ENCODE results near the gene DPY19L1.

Gene DPY19L1

DNA sequence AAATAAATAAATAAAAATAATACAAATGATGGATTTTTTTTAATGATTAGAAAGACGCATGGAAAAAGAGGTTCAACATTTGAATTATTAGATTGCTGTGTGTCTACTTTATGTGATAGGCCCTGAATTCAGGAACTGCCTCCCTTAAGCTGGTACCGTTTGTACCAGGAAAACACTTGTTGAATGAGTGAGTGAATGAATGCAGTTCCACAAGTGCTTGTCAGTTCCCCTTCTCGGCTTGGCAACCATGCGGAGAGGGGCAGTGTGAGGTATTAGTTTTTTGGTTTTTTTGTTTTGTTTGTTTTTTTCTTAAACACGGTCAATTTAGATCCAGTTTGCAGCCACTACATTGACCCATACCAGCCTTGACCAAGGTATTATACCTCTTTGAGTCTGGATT is 2.1 kb upstream of the DPY19L1 start:
- H3K4me1 Mint-ChIP-seq (ENCODE audit: low read depth), result peaks cover 24% of the 10 kb centered on the region

DNA sequence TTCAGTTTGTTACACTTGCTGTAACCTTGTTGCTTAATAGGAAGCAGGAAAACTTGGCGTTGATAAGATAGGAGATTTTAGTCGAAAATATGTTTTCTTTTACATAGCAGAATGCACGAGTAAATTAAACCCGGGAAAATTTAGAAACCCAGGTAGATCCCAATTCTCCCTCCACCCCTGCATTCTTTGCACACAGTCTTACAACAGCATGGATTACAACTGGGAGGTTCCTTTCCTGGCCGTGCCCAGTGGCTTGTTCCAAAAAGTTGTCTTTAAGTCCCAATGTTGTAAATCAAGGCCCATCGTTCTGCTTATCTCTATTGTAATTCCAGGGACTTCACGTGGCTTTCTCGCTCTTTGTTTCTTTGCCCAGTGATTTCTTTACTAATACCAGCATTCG is 1.1 kb upstream of the DPY19L1 start:
- Mint-ChIP-seq H3K9me3 (ENCODE audit: low read depth) (no peaks in the 10 kb centered on the region), H3K36me3 (no peaks in the 10 kb centered on the region), H3K27ac (peak overlapping the region; percentile 78), H3K27me3 (no peaks in the 10 kb centered on the region), H3K4me1 (ENCODE audit: low read depth) (peaks cover 24% of the 10 kb centered on the region), H3K4me3 (peak overlapping the region; percentile 93)

More for the DNA sequence above, 2.1 kb upstream of the DPY19L1 start:
- H3K9me3 Mint-ChIP-seq (ENCODE audit: low read depth), result no peaks in the 10 kb centered on the region
- no peak overlapping the region for H3K27ac Mint-ChIP-seq
- H3K4me3 Mint-ChIP-seq, result no peak overlapping the region
- H3K27me3 Mint-ChIP-seq, result no peaks in the 10 kb centered on the region
- no peaks in the 10 kb centered on the region for H3K36me3 Mint-ChIP-seq

DNA sequence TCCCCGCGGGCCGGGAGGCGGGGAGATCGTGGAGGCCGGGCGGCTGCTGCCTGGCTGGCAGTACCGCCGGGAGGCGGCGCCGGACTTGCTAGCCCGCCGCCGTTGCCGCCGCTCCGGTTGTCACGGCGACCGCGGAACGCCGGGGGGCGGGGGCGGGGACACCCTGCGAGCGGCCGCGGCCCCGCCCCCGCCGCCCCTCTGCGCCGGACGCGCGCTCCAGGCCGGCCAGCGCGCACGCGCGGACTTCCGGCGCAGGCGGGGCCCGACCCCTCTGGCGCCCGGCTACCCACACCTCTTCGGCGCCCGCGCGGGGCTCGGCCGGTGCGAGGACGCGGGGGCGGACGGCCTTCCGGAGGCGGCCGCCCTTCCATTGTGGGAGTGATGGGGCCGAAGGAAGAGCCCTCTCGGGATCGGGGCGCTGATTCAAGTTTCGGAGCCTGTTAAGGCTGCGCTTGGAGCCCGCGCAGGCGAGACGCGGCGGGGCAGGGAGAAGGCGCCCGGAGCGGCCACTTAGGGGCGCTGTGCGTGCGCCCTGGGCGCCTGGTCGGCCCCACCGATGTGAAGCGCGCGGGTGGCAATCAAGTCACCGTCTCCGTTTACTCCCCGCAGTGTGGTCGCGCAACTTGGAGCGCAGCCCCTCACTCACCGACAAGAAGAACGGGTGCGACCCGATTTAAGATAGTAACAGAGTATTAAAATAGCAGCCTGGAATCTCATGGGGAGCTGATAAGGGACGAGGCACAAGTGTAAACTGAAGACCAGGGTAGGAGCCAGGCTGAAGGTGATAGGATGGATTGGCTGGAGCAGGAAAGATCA is 449 bp upstream of the DPY19L1 start:
- peak overlapping the region; percentile 93 for H3K4me3 Mint-ChIP-seq
- no peaks in the 10 kb centered on the region for H3K27me3 Mint-ChIP-seq
- no peaks in the 10 kb centered on the region for H3K9me3 Mint-ChIP-seq (ENCODE audit: low read depth)
- H3K36me3 Mint-ChIP-seq, result no peaks in the 10 kb centered on the region
- peak overlapping the region; percentile 78 for H3K27ac Mint-ChIP-seq
- peaks cover 25% of the 10 kb centered on the region for H3K4me1 Mint-ChIP-seq (ENCODE audit: low read depth)

DNA sequence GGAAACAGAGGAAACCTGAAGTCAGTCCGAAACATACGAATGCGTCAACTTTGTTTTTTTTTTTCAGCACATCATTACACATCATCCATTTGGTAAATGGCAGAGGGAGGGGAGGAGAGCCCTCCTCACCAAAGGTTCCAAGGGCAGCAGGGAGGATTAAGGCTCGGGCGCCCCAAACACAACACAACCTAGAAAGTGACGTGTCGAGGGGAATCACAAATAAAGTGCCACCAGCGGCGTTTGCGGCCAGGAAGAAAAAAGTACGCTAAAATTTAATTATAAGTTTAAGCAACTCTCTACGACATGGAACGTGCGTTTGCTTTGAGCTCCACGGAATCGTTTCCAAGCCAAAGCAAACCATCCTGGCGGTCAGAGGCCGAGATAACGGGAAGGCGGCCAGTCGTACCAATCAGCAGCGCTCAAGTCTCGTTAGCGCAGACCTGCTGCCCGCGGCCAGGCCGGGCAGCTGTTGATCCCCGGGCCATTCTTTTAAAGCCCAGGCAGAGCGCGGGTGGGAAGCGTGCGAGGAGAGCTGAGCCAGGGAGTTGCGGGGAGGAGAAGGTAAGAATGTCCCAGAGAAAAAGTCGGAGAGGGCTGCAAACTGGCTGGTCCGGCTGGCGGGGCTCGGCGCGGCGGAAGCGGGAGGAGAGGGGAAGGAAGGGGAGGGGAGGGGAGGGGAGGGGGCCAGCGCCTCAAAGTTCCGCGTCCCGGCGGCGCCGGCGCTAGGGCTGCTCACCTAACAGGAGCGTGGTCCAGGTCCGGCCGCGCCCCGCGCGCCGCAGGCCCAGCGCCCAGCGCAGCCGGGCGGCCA is 719 bp downstream of the DPY19L1 start:
- Mint-ChIP-seq H3K4me1 (ENCODE audit: low read depth) (peaks cover 25% of the 10 kb centered on the region), H3K4me3 (peak overlapping the region; percentile 94), H3K27me3 (no peaks in the 10 kb centered on the region), H3K36me3 (no peaks in the 10 kb centered on the region), H3K27ac (peak overlapping the region; percentile 91), H3K9me3 (ENCODE audit: low read depth) (no peaks in the 10 kb centered on the region)

DNA sequence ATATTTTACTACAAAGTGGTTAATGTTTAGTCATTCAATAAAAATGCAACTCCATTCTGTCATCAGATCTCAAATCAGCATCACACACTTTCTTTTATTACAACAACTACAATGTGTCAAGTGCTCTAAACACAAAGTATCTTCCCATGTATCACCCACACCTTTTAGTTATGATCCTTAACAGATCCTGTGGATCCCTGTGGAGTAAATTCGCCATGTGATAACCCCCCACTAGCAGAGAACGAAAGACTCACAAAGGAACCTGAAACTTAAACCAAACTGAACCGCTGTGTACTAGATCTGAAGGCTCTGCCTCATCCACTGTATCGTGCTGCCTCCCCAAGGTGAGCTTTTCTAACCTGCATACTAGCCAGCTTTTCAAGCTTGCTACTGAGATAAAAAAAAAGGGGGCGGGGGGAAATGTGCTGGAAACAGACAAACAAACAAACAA is 1.7 kb downstream of the DPY19L1 start:
- Mint-ChIP-seq H3K9me3 (ENCODE audit: low read depth) (no peaks in the 10 kb centered on the region), H3K4me3 (peak overlapping the region; percentile 94), H3K27me3 (no peaks in the 10 kb centered on the region), H3K4me1 (ENCODE audit: low read depth) (peaks cover 25% of the 10 kb centered on the region), H3K36me3 (no peaks in the 10 kb centered on the region), H3K27ac (peak overlapping the region; percentile 91)

DNA sequence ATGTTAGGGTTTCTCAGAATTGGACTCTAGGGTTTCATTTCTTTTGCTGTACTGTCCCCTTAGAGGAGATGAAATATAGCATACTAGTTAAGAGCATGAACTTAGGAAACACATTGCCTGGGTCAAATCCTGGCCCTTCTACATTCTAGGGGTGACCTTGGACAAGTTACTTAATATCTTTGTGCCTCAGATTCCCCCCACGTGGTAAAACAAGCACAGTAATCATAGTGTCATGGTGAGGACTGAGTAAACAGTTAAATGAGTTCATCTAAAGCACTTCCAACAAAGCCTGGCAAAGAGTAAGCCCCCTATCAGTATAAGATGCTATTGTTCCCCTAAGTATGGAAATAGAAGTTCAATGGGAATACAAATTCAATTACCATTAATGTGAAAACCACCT is 5.1 kb downstream of the DPY19L1 start:
- Mint-ChIP-seq H3K4me3 (no peak overlapping the region), H3K4me1 (ENCODE audit: low read depth) (peaks cover 19% of the 10 kb centered on the region), H3K27ac (no peak overlapping the region), H3K9me3 (ENCODE audit: low read depth) (no peaks in the 10 kb centered on the region), H3K36me3 (no peaks in the 10 kb centered on the region), H3K27me3 (no peaks in the 10 kb centered on the region)

DNA sequence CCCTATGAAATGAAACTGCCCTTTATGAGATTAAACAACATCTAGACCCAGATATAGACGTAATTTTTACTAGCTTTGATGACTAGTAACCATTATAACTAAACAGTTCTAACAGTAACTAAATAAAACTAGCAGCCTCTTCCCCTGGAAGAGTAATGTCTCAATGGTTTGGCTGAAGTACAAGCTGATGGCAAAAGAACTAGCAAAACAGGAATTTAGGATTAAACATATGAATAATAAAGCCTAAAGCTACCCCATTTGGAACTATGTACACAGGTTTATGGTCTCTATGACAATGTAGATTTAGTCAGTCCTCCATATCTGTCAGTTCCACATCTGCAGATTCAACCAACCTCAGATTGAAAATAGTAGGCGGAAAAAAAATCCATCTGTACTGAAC is 6.4 kb downstream of the DPY19L1 start:
- Mint-ChIP-seq H3K36me3 (peaks cover 2% of the 10 kb centered on the region), H3K9me3 (ENCODE audit: low read depth) (no peaks in the 10 kb centered on the region), H3K4me1 (ENCODE audit: low read depth) (peaks cover 14% of the 10 kb centered on the region), H3K4me3 (no peak overlapping the region), H3K27ac (no peak overlapping the region), H3K27me3 (no peaks in the 10 kb centered on the region)

DNA sequence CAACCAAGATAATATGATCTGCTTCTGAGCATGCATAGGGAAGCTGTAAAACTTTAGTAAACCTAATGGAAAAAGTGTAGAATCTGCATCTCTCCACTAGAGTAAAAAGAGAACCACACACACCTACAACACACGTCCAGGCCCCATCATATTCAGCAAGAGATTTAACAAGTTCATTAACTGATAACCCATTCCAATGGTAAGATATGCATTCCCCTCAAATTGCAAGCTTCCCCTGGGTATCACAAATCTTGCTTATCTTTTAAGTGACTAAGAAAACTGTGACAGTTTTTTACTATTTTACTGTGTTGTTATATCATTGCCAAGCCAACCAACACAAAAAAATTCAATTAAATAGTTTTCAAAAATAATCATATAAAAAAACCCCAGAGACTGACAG is 8.0 kb downstream of the DPY19L1 start:
- H3K4me3 Mint-ChIP-seq, result no peak overlapping the region
- H3K27me3 Mint-ChIP-seq, result peaks cover 1% of the 10 kb centered on the region
- H3K9me3 Mint-ChIP-seq (ENCODE audit: low read depth), result no peaks in the 10 kb centered on the region
- peaks cover 1% of the 10 kb centered on the region for H3K4me1 Mint-ChIP-seq (ENCODE audit: low read depth)
- H3K27ac Mint-ChIP-seq, result no peak overlapping the region
- H3K36me3 Mint-ChIP-seq, result peaks cover 4% of the 10 kb centered on the region

DNA sequence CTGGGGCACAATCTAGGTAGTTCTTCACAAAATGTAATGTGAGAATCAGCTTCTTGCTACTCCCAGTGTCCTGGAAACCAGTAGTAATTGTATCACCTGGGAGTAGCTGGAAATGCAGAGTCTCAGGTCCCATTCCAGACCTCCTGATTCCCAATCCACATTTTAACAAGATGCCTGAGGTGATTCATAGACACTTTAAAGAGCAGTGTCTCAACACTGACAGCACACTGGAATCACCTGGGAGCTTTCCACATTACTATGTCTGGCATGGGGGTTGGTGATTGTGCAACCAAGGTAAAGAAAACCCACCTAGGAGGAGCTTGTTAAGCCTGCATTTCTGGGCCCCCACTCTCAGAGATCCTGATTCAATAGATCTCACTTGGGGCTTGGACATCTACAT is 11.1 kb downstream of the DPY19L1 start:
- no peak overlapping the region for H3K4me3 Mint-ChIP-seq
- H3K4me1 Mint-ChIP-seq (ENCODE audit: low read depth), result no peaks in the 10 kb centered on the region
- no peaks in the 10 kb centered on the region for H3K9me3 Mint-ChIP-seq (ENCODE audit: low read depth)
- peaks cover 2% of the 10 kb centered on the region for H3K27me3 Mint-ChIP-seq
- H3K27ac Mint-ChIP-seq, result no peak overlapping the region
- H3K36me3 Mint-ChIP-seq, result peaks cover 4% of the 10 kb centered on the region

DNA sequence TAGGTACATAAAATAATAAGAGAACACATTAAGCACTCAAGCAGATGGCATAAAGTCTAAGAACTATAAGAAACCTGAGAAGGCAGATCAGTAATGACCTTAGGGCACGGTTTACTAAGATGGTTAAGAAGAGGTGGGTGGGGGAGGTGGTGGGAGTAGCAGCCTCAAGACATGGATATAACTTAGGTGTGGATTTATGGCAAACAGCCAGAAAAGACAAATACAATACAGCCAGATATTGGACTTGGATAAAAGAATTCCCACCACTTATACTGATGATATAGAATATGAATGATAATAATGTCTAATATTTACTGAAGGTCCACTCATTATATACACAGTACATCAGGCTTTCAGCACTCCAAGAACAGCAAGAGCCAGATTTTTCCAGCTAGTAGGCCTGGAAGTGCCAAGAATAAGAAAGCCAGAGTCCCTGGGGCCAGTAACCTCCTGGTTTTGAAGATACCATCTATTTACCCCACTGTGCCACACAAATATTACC is 11.9 kb downstream of the DPY19L1 start:
- Mint-ChIP-seq H3K4me3 (no peak overlapping the region), H3K9me3 (ENCODE audit: low read depth) (no peaks in the 10 kb centered on the region), H3K27ac (no peak overlapping the region), H3K36me3 (peaks cover 4% of the 10 kb centered on the region), H3K4me1 (ENCODE audit: low read depth) (no peaks in the 10 kb centered on the region), H3K27me3 (peaks cover 2% of the 10 kb centered on the region)

DNA sequence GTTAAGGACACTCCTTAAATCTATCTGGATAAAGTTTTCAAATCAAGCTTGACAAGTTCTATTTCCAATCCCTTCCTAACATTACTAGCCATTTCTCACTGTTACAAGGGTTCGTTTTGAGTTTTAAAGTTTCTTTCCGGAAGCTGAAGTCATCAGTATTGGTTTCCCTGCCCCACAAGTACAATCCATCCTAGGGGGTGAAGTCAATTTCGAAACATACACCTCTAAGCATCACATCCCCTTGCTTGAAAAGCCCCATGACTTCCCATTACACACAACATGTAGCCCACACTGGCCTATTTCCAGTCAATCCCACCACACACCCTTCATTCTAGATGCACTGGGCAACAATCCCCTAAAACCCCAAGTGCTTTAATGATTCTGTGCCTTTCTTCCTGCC is 13.0 kb downstream of the DPY19L1 start:
- Mint-ChIP-seq H3K27ac (no peak overlapping the region), H3K27me3 (peaks cover 2% of the 10 kb centered on the region), H3K4me3 (no peak overlapping the region), H3K36me3 (peaks cover 4% of the 10 kb centered on the region), H3K9me3 (ENCODE audit: low read depth) (no peaks in the 10 kb centered on the region), H3K4me1 (ENCODE audit: low read depth) (no peaks in the 10 kb centered on the region)

DNA sequence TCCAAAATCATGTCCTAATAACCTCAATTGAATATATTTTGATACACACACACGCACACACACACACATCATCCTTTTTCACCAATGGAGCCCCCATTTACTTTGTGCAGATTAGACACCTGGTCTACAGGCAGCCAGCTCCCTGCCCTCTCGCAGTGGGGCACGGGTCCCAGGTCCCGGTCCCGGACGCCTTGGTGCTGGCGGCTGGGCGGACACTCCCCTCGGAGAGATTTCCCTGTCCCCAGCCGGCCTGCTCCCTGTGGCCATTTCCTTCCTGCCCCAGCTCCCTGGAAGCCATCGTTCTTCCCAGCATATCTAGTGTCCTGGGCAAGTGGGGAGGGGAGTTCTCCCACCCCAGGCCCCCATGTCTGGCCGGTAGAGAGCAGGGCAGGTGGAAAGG is 14.6 kb downstream of the DPY19L1 start:
- H3K27me3 Mint-ChIP-seq, result peaks cover 2% of the 10 kb centered on the region
- no peaks in the 10 kb centered on the region for H3K9me3 Mint-ChIP-seq (ENCODE audit: low read depth)
- H3K27ac Mint-ChIP-seq, result no peak overlapping the region
- H3K36me3 Mint-ChIP-seq, result peaks cover 4% of the 10 kb centered on the region
- H3K4me3 Mint-ChIP-seq, result no peak overlapping the region
- H3K4me1 Mint-ChIP-seq (ENCODE audit: low read depth), result no peaks in the 10 kb centered on the region

DNA sequence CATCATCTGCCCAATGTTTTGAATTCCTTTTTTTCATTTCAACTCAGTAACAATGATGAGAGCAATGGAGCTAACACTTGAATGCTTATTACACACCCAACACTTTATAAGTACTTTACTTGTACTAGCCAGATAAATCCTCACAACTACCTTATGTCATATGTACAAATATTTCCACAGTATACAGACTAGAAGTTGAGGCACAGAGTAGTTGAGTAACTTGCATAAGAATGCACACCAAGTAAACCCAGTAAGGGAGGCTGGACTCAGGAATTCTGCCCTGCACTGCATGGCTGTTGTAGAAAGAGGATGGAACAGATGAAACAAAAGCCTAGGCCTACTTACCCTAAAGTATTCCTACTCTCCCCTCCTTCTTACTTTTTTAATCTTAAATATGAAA is 15.8 kb downstream of the DPY19L1 start:
- no peak overlapping the region for H3K27ac Mint-ChIP-seq
- no peak overlapping the region for H3K4me3 Mint-ChIP-seq
- H3K36me3 Mint-ChIP-seq, result peaks cover 6% of the 10 kb centered on the region
- no peaks in the 10 kb centered on the region for H3K4me1 Mint-ChIP-seq (ENCODE audit: low read depth)
- no peaks in the 10 kb centered on the region for H3K9me3 Mint-ChIP-seq (ENCODE audit: low read depth)
- peaks cover 2% of the 10 kb centered on the region for H3K27me3 Mint-ChIP-seq

DNA sequence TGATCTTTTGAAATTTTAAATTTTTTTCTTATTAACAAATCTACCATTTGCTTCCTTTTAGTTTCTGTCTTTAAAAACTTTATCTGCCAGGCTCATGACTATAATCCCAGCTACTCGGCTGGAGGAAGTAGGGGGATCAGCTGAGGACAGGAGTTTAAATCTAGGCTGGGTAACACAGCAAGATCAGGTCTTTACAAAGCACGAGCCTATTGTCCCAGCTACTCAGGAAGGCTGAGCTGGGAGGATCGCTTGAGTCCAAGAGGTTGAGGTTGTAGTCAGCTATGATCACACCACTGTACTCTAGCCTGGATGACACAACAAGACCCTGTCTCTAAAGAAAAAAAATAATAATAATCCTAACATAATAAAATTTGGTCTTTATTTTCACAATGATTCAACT is 17.5 kb downstream of the DPY19L1 start:
- no peaks in the 10 kb centered on the region for H3K9me3 Mint-ChIP-seq (ENCODE audit: low read depth)
- H3K4me1 Mint-ChIP-seq (ENCODE audit: low read depth), result no peaks in the 10 kb centered on the region
- no peak overlapping the region for H3K27ac Mint-ChIP-seq
- peaks cover 8% of the 10 kb centered on the region for H3K36me3 Mint-ChIP-seq
- peaks cover 2% of the 10 kb centered on the region for H3K27me3 Mint-ChIP-seq
- no peak overlapping the region for H3K4me3 Mint-ChIP-seq

DNA sequence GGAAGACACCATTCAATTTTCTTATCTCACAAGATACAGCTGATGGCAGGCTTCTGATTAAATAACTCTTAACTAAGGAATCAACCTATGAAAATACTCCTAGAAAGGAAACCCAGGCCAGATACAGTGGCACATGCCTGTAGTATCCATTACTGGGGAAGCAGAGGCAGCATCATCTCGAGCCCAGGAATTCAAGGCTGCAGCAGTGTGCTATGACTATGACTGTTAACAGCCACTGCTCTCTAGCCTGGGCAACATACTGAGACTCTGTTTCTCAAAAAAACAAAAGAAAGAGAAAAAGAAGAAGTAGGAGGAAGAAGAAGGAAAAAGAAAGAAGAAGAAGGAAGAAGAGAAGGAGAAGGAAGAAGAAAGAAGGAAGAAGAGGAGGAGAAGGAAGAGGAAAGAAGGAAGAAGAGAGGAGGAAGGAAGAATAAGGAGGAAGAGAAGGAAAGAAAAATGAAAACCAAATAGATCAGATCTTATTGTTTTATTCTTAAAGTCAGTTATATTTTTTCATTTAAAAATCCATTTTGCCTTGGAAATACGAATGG is 18.0 kb downstream of the DPY19L1 start:
- no peaks in the 10 kb centered on the region for H3K9me3 Mint-ChIP-seq (ENCODE audit: low read depth)
- no peaks in the 10 kb centered on the region for H3K27me3 Mint-ChIP-seq
- no peak overlapping the region for H3K27ac Mint-ChIP-seq
- peaks cover 9% of the 10 kb centered on the region for H3K36me3 Mint-ChIP-seq
- no peaks in the 10 kb centered on the region for H3K4me1 Mint-ChIP-seq (ENCODE audit: low read depth)
- H3K4me3 Mint-ChIP-seq, result no peak overlapping the region
